T1000 (cell line): Measurements from ENCODE around the gene SLC7A11.
"Not testable (repeated sequence)": the region's sequence is repeated elsewhere in the genome, so short reads cannot be mapped to it uniquely, and the experiment has no call there.

Source experiments
- DNase-seq: peaks from one replicate; lab custom pipeline; 2025; ENCODE audit warnings: mixed read lengths; lab: John Stamatoyannopoulos, UW

Gene SLC7A11

GRCh38 chr4:138242834-138243156 is 646 bp upstream of the SLC7A11 start:
- no peak for DNase-seq

GRCh38 chr4:138241281-138242075 is 671 bp downstream of the SLC7A11 start:
- no peak for DNase-seq

- DNase-seq: no peak
Measured at GRCh38 chr4:138239491-138239890, 2.7 kb downstream of the SLC7A11 start.

- no peak for DNase-seq
Measured at GRCh38 chr4:138238521-138239292, 3.4 kb downstream of the SLC7A11 start.

- DNase-seq: not testable (repeated sequence)
Measured at GRCh38 chr4:138237132-138237531, 5.0 kb downstream of the SLC7A11 start.

GRCh38 chr4:138236037-138236436 is 6.1 kb downstream of the SLC7A11 start:
- no peak for DNase-seq

GRCh38 chr4:138235419-138235952 is 6.7 kb downstream of the SLC7A11 start:
- DNase-seq: no peak

GRCh38 chr4:138234248-138234647 is 7.9 kb downstream of the SLC7A11 start:
- no peak for DNase-seq

GRCh38 chr4:138233313-138234034 is 8.7 kb downstream of the SLC7A11 start:
- DNase-seq: no peak

- no peak for DNase-seq
Measured at GRCh38 chr4:138232364-138232763, 9.8 kb downstream of the SLC7A11 start.

GRCh38 chr4:138230048-138230447 is 12.1 kb downstream of the SLC7A11 start:
- DNase-seq: no peak

GRCh38 chr4:138229160-138229559 is 13.0 kb downstream of the SLC7A11 start:
- no peak for DNase-seq

GRCh38 chr4:138226351-138226750 is 15.8 kb downstream of the SLC7A11 start:
- no peak for DNase-seq

- DNase-seq: no peak
Measured at GRCh38 chr4:138225477-138225876, 16.7 kb downstream of the SLC7A11 start.

GRCh38 chr4:138224614-138225013 is 17.5 kb downstream of the SLC7A11 start:
- no peak for DNase-seq

- DNase-seq: no peak
Measured at GRCh38 chr4:138223231-138223910, 18.8 kb downstream of the SLC7A11 start.

- no peak for DNase-seq
Measured at GRCh38 chr4:138222046-138222445, 20.1 kb downstream of the SLC7A11 start.

GRCh38 chr4:138218976-138219375 is 23.2 kb downstream of the SLC7A11 start:
- DNase-seq: no peak

- no peak for DNase-seq
Measured at GRCh38 chr4:138217567-138217966, 24.6 kb downstream of the SLC7A11 start.

- DNase-seq: no peak
Measured at GRCh38 chr4:138216272-138216867, 25.8 kb downstream of the SLC7A11 start.

GRCh38 chr4:138210576-138210975 is 31.6 kb downstream of the SLC7A11 start:
- not testable (repeated sequence) for DNase-seq
